OCI-LY7 (cell line): Measurements from ENCODE around the gene BMP8B.

Experiments used
- CTCF ChIP-seq: fragments of 200-600 bp; sonication (generic); conservative IDR thresholded peaks from 2 replicates; pipeline ENCODE4 v1.5.1; 2014; ENCODE audit warnings: mild to moderate bottlenecking, antibody characterized with exemption, low read length, moderate library complexity, mixed read lengths
- EZH2phosphoT487 ChIP-seq: fragments of 200-600 bp; sonication (generic); IDR thresholded peaks from 2 replicates; pipeline ENCODE4 v1.6.1; 2018; ENCODE audit warnings: low read depth, borderline replicate concordance, mild to moderate bottlenecking, mixed run types, antibody characterized with exemption, low read length, moderate library complexity, mixed read lengths

GRCh38 chr1:39761016-39761415, 27.6 kb downstream of the BMP8B start:
- TF ChIP-seq CTCF (no peak), EZH2phosphoT487 (no peak)
